GM19397 (cell line): ENCODE data around the gene PTGR1.

Experiments used
- ATAC-seq: cut with Tn5 transposase; IDR thresholded peaks from one replicate; pipeline ENCODE4 v1.9.1; 2021; ENCODE audit warnings: mild to moderate bottlenecking, moderate library complexity; ENCODE audit not compliant: unreplicated experiment

The PTGR1 gene

DNA sequence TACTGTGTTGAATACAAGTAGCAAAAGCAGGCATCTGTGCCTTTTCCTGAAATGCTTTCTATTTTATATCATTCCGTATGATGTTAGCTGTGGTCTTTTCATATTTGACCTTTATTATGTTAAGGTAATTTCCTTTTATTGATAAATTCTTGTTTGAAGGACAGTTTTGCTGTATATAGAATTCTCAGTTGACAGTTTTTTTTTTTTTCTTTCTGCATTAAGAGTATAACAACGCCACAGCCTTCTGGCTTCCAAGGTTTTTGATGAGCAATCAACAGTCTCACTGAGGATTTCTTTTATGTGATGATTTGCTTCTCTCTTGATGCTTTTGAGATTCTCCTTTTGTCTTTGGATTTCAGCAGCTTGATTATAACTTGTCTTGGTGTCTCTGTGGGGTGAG, 50.8 kb downstream of the PTGR1 start:
- ATAC-seq: no peak

DNA sequence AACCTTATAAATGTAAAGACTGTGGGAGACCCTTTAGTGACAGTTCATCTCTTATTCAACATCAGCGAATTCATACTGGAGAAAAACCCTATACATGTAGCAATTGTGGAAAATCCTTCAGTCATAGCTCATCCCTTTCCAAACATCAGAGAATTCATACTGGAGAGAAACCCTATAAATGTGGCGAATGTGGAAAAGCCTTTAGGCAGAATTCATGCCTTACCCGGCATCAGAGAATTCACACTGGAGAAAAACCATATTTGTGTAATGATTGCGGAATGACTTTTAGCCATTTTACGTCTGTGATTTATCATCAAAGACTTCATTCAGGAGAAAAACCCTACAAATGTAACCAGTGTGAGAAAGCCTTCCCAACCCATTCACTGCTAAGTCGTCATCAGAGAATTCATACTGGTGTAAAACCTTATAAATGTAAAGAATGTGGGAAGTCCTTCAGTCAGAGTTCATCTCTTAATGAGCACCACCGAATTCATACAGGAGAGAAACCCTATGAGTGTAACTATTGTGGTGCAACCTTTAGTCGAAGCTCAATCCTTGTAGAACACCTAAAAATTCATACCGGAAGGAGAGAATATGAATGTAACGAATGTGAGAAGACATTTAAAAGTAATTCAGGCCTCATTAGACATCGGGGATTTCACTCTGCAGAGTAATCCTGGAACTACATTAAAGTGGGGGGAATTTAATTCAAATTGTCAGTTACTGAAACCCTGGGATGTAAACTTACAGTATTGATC, 56.8 kb downstream of the PTGR1 start:
- no peak for ATAC-seq

DNA sequence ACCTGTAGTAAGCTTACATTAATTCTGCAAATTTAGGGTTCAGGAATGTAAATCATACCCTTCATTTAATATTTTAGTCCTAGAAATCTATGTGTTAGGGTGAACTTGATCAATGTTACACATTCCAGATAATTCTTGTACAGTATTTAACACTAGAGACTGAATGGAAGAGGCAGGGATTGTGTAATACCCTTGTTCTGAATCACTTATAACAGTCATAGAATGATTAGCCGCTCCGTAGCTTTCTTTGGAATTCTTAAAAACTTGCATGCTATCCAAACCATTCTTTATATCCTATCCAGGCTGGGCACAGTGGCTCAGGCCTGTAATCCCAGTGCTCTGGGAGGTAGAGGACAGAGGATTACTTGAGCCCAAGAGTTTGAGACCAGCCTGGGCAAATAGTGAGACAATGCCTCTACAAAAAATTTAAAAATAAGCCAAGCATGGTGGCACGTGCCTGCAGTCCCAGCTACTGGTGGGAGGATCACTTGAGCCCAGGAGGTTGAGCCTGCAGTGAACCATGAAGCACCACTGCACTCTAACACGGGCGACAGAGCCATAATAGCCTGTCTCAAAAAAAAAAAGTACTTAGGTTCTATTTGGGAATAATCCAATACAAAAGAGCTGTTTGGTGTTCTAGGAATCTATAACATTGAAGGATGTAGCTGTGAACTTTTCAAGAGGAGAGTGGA, 66.2 kb downstream of the PTGR1 start:
- no peak for ATAC-seq

DNA sequence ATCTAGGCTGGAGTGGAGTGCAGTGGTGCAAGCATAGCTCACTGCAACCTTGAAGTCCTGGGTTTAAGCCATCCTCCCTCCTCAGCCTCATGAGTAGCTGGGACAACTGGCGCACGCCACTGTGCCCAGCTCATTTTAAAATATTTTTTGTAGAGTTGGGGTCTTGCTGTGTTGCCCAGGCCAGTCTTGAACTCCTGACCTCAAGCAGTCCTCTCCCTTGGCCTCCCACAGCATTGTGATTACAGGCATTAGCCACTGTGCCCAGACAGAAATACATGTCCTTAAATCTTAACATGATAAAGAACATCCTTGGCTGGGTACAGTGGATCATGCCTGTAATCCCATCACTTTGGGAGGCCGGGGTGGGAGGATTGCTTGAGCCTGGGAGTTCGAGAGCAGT, 67.7 kb downstream of the PTGR1 start:
- no peak for ATAC-seq

DNA sequence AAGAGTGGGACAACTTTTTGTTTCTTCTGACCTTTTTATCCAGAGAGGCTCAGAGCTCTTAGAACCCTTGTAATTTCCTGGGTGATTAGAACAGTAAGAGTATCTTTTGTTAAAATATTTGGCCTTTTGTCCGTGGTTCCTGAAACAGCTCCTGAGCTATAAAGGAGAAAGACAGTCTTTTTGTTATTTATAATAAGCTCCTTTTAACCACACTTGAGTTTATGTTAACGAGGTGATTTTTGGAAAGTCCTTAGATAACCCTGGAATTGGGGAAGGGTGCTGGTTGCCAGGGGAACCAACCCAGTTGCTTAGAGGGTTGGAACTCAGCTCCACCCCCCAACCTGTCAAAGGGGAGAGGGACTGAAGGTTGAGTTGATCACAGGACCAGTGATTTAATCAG, 69.7 kb downstream of the PTGR1 start:
- ATAC-seq: no peak

DNA sequence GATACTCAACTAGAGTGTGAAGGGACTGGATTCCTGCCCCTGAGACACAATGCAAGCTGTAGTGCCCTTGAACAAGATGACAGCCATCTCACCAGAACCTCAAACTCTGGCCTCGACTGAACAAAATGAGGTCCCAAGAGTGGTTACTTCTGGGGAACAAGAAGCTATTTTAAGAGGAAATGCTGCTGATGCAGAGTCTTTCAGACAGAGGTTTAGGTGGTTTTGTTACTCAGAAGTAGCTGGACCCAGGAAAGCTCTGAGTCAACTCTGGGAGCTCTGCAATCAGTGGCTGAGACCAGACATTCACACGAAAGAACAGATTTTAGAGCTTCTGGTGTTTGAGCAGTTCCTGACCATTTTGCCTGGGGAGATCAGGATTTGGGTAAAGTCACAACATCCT, 72.1 kb downstream of the PTGR1 start:
- ATAC-seq: no peak

DNA sequence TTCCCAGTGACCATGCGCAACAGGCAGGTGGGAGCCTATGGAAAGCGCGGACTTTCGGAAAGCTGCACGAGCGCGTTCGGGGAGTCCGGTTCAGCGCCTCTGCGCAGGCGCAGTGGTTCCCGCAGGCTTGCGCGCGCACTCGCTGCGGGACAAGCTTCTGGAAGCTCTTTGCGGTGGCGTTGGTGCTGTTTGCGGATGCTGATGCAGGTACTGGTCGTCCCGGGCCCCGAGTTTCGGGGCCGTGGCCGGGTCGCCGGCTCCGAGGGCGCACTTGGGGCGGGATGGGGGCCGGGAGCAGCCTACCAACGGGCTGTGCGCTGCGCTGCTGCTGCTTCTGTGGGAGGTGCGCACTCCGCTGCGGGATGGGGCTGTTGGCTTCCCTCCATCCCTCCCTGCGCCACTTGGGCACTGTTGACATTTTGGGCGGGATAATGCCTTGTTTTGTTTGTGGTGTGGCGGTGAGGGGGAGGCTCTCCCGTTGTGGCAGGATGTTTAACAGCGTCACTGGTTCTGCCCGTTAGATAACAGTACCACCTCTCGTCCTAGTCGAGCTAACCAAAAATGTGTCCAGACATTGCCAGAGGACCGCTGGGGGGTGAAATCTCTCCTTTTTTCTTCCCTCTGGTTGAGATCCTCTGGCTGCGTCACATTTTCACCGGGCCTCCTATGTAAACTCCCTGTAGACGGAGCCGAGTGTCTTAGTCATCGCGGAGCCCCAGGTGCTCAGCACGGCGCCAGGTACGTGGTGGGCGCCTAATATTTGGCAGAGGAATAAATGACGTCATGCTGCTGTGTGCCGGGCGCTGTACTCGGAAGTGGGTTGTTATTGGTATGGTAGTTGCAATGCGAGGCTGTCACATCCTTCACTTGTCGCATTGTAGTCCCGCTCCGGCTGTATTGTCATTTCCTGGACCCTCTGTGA, 74.1 kb downstream of the PTGR1 start, which contains the start of gene ZNF483:
TSS of gene ZNF483 (plus strand) at position 124 of the 922 bp plus-strand sequence. CDS start 2,217 bp downstream, outside the sequence.
- ATAC-seq: no peak

DNA sequence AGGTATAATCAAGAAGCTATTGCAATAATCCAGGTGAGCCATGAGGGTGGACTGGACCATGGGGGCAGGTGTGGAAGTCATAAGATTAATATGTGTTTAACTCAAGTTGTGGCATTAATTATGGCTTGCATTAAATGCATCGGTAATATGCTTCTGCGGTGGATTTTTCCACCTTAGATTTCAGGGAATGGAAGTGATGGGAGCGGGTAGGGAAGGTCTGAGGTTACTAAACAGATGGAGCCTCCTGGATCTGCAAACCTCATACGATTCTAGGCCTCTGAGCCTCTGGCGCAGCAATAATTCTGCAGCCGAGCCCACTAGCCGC, 74.8 kb downstream of the PTGR1 start:
- no peak for ATAC-seq

DNA sequence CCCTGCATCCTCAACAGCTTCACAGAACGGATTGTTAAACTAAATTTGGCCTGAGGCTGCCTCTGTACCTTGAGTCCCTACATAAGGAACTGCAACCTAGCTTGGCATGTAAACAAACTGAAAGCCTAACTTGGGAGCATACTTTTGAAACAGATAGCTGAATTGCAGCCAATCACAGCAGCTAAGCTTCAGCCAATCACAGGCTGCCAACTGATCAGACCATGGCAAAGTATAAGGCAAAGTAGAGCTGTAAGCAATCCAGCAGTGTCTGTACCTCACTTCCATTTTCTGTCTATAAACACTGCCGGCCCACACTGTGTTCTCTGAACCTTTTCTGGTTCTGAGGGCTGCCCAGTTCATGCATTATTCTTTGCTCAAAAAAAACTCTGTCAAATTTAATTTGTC, 83.4 kb downstream of the PTGR1 start:
- no peak for ATAC-seq

DNA sequence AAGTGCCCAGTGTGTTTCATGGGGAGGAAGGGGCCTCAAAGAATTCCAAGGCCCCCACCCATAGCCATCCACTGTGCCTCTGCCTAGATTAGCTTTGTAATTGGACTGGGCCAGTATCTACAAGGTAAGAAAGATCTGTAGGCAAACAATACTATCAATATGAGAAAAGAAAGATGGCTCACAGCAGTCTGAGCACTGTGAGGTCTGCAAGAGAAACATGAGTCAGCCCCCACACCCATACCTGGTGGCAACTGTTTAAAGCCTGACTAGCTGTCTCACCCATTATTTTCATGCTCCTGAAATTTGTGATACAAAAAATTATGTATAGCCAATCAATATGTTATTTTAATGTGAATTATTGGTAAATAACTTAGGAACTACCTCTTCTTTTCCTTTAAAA, 84.5 kb downstream of the PTGR1 start:
- ATAC-seq: no peak
